ENCODE data around the gene DTNBP1. TPM values are rescaled to one million over a fixed set of nuclear protein-coding genes. Genes with fewer than 3 reads are reported as not detected.

The DTNBP1 gene
- total and polyA plus RNA-seq, 2 of the 8 experiments (the other 6 are each of a cell fraction or from before 2014, with no cell fraction given): 13.5 to 22.1 TPM

GRCh38 chr6:15523679-15524630 is 138.9 kb downstream of the DTNBP1 start (continued):
- TF ChIP-seq BACH1 (IDR thresholded peaks at IDR 0.05; ENCODE audit: low read length): no peak
- TF ChIP-seq ASH2L (IDR thresholded peaks at IDR 0.05; ENCODE audit: low read length): no peak
- TF ChIP-seq RNF2 (IDR thresholded peaks at IDR 0.05; ENCODE audit: borderline replicate concordance, low read depth, low read length, missing control alignments, poor library complexity, severe bottlenecking): no peak
- no peak for TF ChIP-seq HDAC2 (IDR thresholded peaks at IDR 0.05; ENCODE audit: borderline replicate concordance in 1 of 2, low read depth in 2 of 2, low read length in 2 of 2)
- peak; percentile 83; the same call in 1 of the 2 replicates for TF ChIP-seq E2F6 (IDR thresholded peaks at IDR 0.05)
- no peak for TF ChIP-seq BRCA1 (IDR thresholded peaks at IDR 0.05; ENCODE audit: low read depth, low read length)
- no peak for TF ChIP-seq FOSL1 (IDR thresholded peaks at IDR 0.05; ENCODE audit: insufficient read depth, low read depth, low read length)
